K562 (cell line): ENCODE data around the gene SZT2.
A peak's percentile ranks its signal among the peaks of the same experiment; 100 is the strongest.

ENCODE experiments used
- CREB1 ChIP-seq, 2 experiments: sonication (generic) in 1 of 2; formaldehyde crosslinking in 1 of 2; IDR thresholded peaks; 2 replicates each; pipeline versions ENCODE4 v1.6.1 to v1.8.0; 2012 to 2022; ENCODE audit warnings: inconsistent platforms in 1 of 2, mild to moderate bottlenecking in 1 of 2, missing genetic modification reagents in 1 of 2, moderate library complexity in 1 of 2
- HDAC2 ChIP-seq: fragments of 450-650 bp; IDR thresholded peaks from 2 replicates; pipeline ENCODE4 v1.6.1; 2016; ENCODE audit warnings: mild to moderate bottlenecking
- JUNB ChIP-seq: fragments of 450-650 bp; formaldehyde crosslinking; conservative IDR thresholded peaks from 2 replicates; pipeline ENCODE4 v1.4.0; 2020; ENCODE audit warnings: mild to moderate bottlenecking
- KLF16 ChIP-seq: IDR thresholded peaks from 2 replicates; pipeline ENCODE4 v1.6.1; 2016; ENCODE audit warnings: antibody characterized with exemption
- MED1 ChIP-seq: sonication (generic); formaldehyde crosslinking; IDR thresholded peaks from 2 replicates; pipeline ENCODE4 v1.8.1; 2023; ENCODE audit warnings: missing genetic modification reagents, borderline replicate concordance
- NFE2 ChIP-seq: IDR thresholded peaks from 2 replicates; pipeline ENCODE4 v1.6.1; 2014; ENCODE audit warnings: antibody characterized with exemption, low read depth
- SAFB2 ChIP-seq: fragments of 200-400 bp; formaldehyde crosslinking; IDR thresholded peaks from 2 replicates; pipeline ENCODE4 v1.6.1; 2018; ENCODE audit warnings: borderline replicate concordance, low read length, low read depth, moderate library complexity; ENCODE audit not compliant: severe bottlenecking
- SRSF7 ChIP-seq: fragments of 200-400 bp; formaldehyde crosslinking; optimal IDR thresholded peaks from 2 replicates; pipeline ENCODE3; 2017; ENCODE audit warnings: mild to moderate bottlenecking, low read depth, low read length
- ZNF282 ChIP-seq: sonication (generic); formaldehyde crosslinking; IDR thresholded peaks from 2 replicates; pipeline ENCODE4 v1.8.1; 2023; ENCODE audit warnings: missing genetic modification reagents
- ZSCAN29 ChIP-seq: fragments of 450-650 bp; IDR thresholded peaks from 2 replicates; pipeline ENCODE4 v1.6.1; 2017
- TF ChIP-seq, protein P1 (sequence below), 3 experiments: IDR thresholded peaks in 2 of 3; conservative IDR thresholded peaks in 1 of 3; 2 replicates each; pipeline ENCODE4 v1.5.1; 2011 to 2012; ENCODE audit warnings: low read length in 3 of 3, mild to moderate bottlenecking in 3 of 3, control low read depth in 2 of 3, improper control_type of control experiment in 1 of 3, inconsistent platforms in 1 of 3, low read depth in 1 of 3, mixed read lengths in 1 of 3, moderate library complexity in 1 of 3; ENCODE audit not compliant: insufficient read depth in 2 of 3
- TF ChIP-seq, protein P2 (sequence below), 2 experiments: fragments of 450-650 bp; formaldehyde crosslinking in 1 of 2; IDR thresholded peaks; 2 replicates each; pipeline versions ENCODE4 v1.4.0 to v1.6.1; 2014 to 2020; ENCODE audit warnings: mild to moderate bottlenecking in 2 of 2, borderline replicate concordance in 1 of 2, low read depth in 1 of 2
- TF ChIP-seq, protein P3 (sequence below): fragments of 450-650 bp; IDR thresholded peaks from 2 replicates; pipeline ENCODE4 v1.6.1; 2016; ENCODE audit warnings: antibody characterized with exemption

DNA sequence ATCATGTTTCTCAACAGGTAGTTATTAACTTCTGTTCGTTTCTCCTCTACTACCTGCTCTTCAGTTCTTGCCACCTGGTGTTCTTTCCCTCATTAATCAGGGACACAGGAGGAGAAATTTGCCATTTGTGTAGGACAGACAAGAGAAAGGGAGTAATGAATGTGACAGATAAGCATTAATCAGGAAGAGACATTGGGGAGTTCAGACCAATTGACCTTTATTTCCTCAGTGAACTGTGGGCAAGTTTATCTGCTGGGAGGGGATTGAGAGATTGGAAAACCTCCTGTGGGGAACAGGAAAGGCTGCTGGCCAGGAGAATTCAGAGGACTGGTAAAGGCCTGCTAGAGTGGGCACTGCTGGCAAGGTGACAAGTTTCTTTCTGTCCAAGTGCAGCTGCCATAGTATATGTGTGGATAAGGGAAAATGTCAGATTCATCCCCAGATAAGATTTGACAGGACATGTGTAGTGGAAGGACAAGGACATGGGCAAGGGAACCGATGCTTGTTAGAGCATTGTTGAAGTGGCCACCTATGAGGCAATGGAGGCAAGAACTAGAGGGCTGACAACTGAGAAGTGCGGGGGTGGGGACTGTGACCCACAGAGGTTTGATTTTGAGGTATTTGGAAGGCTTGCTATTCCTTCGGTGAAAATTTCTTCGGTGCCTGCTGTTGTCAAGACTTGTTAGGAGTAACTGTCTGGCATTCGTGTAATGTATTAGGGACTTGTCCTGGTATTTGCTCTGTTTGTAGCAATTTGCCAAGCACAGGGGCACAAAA is 12.6 kb downstream of the SZT2 start:
- peak; percentile 91 for TF ChIP-seq KLF16
- TF ChIP-seq, protein P1, sequence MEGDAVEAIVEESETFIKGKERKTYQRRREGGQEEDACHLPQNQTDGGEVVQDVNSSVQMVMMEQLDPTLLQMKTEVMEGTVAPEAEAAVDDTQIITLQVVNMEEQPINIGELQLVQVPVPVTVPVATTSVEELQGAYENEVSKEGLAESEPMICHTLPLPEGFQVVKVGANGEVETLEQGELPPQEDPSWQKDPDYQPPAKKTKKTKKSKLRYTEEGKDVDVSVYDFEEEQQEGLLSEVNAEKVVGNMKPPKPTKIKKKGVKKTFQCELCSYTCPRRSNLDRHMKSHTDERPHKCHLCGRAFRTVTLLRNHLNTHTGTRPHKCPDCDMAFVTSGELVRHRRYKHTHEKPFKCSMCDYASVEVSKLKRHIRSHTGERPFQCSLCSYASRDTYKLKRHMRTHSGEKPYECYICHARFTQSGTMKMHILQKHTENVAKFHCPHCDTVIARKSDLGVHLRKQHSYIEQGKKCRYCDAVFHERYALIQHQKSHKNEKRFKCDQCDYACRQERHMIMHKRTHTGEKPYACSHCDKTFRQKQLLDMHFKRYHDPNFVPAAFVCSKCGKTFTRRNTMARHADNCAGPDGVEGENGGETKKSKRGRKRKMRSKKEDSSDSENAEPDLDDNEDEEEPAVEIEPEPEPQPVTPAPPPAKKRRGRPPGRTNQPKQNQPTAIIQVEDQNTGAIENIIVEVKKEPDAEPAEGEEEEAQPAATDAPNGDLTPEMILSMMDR (IDR thresholded peaks at IDR 0.05 in 2 of 3, conservative IDR thresholded peaks at IDR 0.05 in 1 of 3; ENCODE audit: insufficient read depth in 2 of 3, low read depth in 1 of 3, low read length in 3 of 3) = no peak
- TF ChIP-seq ZSCAN29 = no peak
- TF ChIP-seq ZNF282 = no peak
- no peak for TF ChIP-seq JUNB (CRISPR knock-in tag)
- TF ChIP-seq CREB1 (IDR thresholded peaks at IDR 0.05) = no peak
- no peak for TF ChIP-seq CREB1 (CRISPR knock-in tag; IDR thresholded peaks at IDR 0.05)
- TF ChIP-seq, protein P2, sequence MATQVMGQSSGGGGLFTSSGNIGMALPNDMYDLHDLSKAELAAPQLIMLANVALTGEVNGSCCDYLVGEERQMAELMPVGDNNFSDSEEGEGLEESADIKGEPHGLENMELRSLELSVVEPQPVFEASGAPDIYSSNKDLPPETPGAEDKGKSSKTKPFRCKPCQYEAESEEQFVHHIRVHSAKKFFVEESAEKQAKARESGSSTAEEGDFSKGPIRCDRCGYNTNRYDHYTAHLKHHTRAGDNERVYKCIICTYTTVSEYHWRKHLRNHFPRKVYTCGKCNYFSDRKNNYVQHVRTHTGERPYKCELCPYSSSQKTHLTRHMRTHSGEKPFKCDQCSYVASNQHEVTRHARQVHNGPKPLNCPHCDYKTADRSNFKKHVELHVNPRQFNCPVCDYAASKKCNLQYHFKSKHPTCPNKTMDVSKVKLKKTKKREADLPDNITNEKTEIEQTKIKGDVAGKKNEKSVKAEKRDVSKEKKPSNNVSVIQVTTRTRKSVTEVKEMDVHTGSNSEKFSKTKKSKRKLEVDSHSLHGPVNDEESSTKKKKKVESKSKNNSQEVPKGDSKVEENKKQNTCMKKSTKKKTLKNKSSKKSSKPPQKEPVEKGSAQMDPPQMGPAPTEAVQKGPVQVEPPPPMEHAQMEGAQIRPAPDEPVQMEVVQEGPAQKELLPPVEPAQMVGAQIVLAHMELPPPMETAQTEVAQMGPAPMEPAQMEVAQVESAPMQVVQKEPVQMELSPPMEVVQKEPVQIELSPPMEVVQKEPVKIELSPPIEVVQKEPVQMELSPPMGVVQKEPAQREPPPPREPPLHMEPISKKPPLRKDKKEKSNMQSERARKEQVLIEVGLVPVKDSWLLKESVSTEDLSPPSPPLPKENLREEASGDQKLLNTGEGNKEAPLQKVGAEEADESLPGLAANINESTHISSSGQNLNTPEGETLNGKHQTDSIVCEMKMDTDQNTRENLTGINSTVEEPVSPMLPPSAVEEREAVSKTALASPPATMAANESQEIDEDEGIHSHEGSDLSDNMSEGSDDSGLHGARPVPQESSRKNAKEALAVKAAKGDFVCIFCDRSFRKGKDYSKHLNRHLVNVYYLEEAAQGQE (IDR thresholded peaks at IDR 0.05; ENCODE audit: borderline replicate concordance) = no peak
- TF ChIP-seq, protein P2 (CRISPR knock-in tag; IDR thresholded peaks at IDR 0.05; ENCODE audit: low read depth) = no peak
- TF ChIP-seq SAFB2 = no peak
- TF ChIP-seq MED1 (CRISPR knock-in tag) = no peak
- TF ChIP-seq HDAC2 = 0 out of 2 replicates have a peak, but pooled peaks have one; percentile 48
- TF ChIP-seq, protein P3, sequence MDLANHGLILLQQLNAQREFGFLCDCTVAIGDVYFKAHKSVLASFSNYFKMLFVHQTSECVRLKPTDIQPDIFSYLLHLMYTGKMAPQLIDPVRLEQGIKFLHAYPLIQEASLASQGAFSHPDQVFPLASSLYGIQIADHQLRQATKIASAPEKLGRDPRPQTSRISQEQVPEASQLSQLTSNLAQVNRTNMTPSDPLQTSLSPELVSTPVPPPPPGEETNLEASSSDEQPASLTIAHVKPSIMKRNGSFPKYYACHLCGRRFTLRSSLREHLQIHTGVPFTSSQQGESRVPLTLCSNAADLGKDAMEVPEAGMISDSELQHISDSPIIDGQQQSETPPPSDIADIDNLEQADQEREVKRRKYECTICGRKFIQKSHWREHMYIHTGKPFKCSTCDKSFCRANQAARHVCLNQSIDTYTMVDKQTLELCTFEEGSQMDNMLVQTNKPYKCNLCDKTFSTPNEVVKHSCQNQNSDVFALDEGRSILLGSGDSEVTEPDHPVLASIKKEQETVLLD = peak; percentile 26; the same call in 1 of the 2 replicates
- TF ChIP-seq NFE2 = no peak
- no peak for TF ChIP-seq SRSF7
